SW480 (cell line): ENCODE results near the gene WDR82.

Source experiments
- DNase-seq: peaks from one replicate; pipeline ENCODE4 v3.0.0-alpha.2; 2016; ENCODE audit warnings: low spot score

WDR82 gene, protein sequence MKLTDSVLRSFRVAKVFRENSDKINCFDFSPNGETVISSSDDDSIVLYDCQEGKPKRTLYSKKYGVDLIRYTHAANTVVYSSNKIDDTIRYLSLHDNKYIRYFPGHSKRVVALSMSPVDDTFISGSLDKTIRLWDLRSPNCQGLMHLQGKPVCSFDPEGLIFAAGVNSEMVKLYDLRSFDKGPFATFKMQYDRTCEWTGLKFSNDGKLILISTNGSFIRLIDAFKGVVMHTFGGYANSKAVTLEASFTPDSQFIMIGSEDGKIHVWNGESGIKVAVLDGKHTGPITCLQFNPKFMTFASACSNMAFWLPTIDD

DNA sequence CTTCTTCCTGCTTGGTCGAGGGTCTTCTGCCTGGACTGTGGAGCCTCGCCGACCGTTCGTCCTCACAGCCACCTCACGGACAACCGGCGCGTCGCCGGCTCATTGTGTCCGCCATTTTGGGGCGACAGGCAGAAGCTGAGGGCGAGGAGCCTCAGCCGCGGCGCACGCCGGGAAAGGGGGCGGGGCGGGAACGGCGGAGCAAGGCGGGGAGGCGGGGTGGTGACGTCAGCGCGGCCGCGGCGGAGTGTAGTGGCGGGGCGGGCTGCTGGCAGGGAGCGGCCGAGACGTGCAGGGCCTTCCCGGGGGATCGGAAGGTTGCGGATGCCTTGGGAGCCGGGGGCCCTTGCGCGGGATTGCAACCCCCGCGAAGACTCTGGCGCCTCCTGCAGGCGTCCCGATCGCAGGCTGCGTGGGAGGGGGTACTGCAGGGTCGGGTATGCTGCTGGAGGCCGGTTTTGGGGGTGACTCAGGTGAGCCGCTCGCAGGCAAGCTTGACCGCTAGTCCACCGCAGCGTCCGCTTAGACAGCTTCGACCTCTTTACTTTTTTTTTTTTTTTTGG lies at the start of gene WDR82:
Gene WDR82, minus strand, starts transcription at position 140 of the 560 bp plus-strand sequence. CDS start 288 bp downstream, outside the sequence.
- peak; percentile 92 for DNase-seq

DNA sequence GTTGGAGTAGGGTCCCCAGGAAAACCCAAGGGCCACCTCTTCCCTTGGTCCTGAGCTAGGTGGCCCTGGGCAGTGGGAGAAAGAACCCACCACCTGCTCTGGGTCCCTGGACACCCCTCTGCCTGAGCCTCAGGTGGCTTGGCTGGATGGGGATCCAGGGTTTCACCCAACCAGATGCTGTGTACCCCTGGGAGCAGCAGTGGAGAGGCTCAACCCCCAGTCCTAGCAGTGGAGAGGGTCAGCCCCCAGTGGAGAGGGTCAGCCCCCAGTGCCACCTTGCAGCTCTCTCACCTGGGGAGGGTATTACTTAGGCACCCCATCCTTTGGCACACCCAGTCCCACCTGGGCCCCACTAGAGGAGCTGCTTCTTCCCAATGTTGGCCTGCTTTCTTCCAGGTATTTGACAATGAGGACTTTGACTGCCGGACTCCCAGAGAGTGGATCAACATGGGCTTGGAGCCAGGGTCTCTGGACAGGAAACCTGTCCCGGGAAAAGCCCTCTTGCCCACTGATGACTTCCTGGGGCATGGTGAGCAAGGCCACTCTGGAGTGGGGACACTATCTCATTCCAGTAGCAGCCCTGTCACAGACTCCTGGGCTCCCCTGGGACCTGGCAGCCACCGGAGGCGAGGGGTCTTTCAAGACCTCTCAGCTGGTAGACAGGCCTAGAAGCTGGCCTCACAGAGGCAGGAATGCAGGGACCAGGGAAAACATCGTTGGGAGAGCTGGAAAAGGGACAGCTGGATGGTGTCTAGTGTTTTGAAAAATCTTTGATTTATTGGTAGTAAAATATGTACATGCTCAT lies 49.2 kb upstream of the WDR82 start:
- no peak for DNase-seq

DNA sequence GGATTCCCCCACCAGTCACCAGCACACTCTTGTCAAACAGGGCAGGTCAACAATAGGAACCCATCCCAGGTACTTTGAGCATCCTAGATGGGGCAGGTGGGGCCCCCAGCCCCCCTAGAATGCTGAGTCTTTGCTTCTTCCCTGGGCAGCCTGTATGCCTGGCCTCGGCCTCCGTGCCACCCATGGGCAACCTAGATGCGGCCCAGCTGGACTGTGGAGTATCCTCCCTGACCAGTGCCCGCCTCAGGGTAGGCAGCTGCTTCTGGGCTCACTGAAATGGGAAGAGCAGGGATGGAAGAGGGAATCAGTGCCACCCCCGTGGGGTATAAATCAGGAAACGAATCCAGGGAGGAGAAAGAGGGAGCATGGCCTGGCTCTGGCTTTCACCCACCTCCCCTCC lies 48.5 kb upstream of the WDR82 start:
- DNase-seq, result no peak

DNA sequence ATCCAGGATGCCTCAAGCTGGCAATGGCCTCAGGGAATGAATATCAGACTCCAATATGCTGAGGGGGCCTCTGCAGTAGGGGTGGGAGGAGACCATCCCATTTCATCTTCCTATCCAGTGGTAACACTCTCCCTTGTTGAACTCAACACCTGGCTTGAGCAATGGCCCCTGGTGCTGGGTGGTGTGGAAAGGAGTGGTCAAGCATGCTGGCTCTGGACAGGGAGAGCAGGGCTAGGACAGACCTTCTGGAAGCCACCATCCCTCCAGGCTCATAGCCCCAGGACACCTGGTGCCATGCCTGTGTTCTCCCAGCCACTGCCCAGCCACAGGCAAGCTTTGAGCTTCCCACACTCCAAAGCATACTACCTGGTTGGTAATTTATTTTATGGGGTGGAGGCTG lies 47.2 kb upstream of the WDR82 start:
- DNase-seq, result no peak

DNA sequence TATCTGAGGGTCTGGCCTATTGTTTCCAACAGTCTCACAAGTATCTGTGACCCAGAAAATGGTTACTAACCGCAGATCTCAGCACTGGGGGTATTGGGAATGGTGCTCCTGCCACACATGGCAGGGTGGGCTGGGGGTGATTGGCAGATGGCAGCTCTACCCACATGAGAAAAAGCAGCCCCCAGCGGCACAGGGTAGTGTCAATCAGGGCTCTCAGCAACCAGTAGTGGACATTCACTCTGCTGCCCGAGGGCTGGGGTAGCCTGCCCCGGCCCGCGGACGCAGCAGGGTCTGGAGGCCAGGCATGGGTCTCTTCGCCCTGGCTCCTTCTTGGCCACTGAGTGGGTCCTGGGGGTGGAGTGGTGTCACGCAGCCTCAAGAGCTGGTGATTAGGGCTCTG lies 46.2 kb upstream of the WDR82 start:
- no peak for DNase-seq

DNA sequence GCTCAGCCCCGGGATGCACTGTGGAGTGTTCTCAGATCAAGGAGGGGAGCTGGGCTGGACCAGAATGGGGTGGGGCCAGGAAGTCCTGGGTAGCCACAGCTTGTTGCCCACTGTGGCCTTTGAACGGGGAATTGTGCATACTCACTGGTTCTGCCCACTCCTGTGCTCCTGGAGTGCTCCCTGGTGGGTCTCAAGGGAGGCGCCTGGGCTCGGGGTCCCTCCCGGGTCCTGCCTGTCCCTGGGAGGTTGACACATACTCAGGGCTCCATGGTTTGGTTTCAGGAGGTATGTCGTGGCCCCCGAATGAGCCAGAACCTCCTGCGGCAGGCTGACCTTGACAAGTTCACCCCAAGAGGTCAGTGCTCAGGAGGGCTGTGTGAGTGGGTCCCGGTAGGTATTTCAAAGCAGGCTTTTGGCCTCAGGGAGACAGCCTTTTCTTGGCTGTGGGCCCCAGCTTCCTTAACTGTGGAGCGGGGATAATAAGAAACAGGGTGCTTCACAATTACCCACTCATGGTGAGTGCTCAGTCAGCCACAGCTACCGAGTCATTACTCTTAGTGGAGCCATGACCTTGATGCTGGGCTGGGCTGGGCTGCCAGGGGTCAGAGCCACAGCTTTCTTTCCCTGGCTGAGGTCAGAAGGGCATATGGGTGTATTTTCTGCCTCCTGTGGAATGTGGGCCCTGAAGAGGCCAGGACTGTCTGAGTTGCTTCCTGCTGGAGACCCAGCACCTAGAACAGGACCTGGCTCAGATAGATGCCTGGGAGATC lies 45.3 kb upstream of the WDR82 start:
- DNase-seq, result no peak

DNA sequence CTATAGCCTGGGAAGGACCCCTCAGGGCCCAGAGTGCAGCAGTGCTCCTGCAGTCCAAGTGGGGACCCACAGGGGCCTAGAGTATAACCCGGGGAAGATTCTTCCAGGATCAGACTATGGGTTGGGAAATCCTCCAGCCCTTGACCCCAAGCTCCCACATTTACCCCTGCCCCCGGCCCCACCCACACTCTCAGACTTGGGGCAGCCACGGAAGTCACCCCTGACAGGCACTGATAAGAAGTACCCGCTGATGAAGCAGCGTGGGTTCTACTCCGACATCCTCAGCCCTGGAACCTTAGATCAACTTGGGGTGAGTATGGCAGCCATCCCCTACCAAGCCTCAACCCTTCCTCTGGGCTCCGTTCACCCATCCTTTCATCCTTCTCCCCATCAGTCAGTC lies 44.0 kb upstream of the WDR82 start:
- no peak for DNase-seq

DNA sequence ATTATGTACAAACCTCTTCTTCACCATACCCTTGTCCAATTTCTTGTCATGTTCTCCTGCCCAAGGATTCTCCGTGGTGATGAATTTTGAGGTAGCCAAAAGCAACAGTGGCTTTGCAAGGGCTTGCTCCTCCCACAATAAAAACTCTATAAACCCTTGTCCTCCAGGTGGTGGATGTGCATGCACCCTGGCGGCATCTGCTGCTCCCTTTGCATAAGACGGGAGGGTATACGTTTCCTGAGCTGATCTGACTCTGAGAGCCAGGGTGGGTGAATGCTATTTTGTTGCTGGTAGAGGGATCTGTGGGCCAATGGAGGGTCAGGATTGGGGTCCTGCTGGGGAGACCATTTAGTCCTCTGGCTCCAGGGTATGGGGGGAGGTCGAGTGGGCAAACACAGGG lies 43.0 kb upstream of the WDR82 start:
- no peak for DNase-seq

DNA sequence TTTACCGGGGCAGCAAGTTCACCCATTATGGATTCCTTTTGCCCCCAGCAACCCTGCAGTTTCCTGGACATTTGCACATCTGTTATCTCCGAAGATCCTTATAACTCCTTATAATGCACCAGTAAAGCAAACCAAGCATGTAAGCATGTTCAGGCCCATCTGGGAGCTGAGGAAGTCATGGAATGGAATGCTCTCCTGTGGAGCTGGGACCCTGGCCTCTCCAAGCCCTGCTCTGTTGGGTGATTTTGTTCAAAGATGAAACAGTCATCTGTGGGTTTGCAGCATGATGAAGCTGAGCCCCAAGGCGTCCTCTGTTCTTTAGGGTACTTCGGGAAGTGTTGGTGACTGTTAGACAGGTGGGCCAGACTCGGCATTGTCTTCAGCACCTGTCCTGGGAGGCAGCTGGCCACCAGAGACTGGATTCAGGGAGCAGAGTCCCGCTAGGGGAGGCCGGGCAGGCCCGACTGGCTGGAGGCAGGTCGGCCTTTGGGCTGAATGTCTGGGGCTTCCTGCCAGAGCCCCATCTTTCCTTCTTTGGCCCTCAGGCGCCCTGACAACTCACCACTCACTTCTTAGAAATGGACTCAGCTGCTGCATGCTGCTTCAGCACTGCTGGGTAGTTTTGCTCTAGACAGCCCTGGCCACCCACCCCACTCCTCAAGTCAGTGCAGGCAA lies 41.6 kb upstream of the WDR82 start:
- DNase-seq, result no peak

DNA sequence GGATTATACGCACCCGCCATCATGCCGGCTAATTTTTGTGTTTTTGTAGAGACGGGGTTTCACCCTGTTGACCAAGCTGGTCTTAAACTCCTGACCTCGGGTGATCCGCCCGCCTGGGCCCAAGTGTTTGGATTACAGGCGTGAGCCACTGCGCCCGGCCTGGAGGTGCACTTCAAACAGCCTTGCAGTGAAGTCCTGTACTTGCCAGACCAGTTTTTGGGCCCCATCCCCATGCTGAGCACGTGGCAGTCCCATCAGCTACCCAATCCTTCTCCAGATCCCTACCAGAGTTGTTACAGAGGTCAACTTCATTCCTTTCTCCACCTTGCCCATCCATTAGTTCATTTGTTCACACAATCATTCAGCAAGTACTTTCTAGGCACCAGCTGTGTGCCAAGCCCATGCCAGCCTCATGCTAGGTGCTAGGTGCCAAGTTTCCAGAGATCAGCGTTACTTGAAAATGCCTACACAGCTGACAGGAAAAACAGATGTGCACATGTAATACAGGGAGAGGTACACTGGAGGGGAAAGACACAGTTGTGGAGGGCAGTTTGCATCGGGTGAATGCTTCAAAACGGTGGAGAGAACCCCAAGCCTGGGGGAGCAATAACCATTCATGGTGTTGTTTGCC lies 39.9 kb upstream of the WDR82 start:
- DNase-seq, result no peak

DNA sequence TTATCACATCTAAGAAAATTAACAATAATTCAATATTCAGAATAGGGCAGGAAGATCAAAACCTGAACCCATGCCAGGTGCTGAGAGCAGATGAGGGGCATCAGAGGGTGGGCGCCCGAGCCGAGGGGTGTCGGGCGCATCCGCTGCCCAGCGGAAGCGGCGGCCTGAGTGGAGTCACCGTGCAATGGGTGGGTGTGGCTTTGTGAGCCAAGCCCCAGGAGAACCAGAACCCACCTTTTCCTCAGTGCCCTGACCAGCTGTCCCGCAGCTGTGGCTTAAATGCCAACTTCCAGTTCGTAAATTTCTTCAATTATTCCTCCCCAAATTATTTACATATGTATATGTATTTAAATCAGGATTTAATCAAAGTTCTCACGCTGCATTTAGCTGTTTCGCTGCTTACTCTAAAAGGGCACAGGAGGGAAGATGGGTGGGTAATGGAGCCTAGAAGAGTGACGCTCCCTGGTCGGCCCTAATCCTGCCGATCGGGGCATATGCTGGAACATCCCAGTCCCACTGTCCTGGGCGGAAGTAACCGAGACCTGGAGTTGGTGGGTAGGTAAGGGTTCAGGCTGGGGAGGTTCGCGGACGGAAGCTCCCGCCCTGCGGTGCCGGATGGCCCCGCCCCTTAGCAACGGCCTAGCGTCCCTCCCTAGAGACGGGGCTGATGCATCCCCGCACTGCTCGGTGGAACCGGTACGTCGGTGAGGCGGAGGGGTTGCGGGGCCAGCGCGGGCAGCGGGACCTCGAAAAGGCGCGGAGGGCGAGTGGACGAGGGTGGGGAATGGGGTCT lies 39.0 kb upstream of the WDR82 start:
- DNase-seq, result peak; percentile 32

DNA sequence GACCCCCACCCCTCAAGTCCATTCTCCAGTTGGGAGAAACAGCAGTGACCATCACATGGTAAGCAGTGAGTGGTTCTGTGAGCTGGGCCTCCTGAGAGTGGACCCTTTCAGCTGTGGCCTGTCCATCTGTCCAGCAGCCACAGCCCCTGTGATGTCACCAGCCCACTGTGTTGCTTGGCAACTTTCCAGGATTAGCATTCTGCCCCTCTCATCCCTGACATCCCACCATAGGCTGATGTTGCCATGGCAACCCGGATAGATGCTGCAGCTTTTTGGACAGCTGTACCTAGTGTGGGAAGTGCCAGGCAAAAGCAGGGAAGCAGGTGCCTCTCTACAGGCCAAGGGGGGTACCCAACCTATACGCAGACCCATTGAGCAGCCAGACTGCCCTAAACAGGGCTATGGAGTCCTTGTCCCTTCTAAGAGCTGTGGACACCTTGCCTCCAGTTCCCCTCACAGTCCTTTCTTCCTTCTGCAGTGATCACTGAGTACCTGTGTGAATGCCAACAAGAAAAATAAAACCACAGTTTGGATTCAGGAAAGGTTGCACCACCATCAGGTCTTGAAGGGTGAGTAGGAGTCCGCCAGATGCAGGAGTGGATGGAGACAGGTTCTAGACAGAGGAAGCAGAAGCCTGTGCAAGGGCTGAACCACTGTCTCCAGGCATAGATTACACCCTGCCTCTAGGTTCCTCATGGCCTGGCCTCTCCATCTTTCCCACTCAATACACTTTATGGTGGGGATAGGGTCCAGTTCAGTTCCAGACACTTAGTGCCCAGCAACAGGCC lies 37.7 kb upstream of the WDR82 start, which contains the start of gene DNAH1:
Gene DNAH1, plus strand, starts transcription at position 343 of the 788 bp plus-strand sequence. CDS start 6,124 bp downstream, outside the sequence.
- DNase-seq, result no peak

DNA sequence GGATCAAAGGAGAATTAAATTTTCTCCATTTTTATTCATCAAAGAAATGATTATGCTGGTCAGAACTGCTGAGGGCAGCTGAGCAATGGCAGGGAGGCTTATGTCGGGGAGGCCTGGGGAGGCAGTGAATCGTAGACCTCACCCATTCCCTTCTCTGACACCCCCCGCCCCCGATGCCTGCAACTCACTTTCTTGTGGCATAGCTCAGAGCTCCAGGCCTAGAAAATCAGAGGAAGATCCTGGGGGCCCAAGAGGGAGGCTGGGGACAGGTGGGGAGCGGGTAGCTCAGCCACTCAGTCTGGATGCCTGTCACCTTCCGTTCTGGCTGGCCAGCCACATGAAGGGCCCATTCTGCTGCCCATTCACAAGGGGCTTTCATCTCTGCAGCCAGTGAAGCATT lies 36.6 kb upstream of the WDR82 start:
- DNase-seq, result no peak

DNA sequence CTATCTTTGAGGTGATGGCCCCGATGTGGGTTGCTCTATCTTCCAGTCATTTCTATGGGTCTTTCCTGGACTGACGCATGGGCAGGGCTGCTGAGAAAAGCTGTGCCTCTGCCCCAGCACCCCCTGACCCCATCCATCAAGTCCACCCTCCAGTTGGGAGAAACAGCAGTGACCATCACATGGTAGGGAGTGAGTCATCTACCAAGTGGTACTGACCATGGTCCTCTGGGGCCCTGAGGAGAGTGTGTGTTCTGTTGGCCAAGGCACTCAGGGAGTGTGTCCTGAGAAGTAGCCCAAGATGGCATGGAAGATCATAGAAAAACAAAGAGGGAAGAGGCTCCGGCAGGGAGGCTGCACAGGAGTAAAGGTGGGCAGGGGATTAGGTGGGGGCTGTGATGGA lies 36.0 kb upstream of the WDR82 start:
- no peak for DNase-seq

DNA sequence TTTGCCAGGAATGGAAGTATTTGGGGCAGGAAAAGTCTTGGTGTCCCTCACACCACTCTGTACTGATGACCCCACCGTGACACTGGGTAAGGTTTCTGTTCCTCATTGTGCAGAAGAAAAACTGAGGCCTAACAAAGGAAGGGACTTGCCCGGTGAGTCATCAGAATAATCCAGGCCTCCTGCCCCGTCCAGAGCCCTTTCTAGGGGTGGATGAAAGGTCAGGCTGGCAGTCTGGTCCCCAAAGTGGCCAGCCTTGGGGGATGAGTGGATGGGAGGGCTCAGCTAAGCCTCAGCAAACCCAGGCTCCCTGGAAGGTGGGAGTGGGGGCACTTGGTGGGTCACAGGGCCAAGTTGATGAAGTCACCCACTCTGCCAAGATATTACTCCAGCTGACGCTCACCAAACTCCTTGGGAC lies 35.3 kb upstream of the WDR82 start:
- DNase-seq, result peak; percentile 41

DNA sequence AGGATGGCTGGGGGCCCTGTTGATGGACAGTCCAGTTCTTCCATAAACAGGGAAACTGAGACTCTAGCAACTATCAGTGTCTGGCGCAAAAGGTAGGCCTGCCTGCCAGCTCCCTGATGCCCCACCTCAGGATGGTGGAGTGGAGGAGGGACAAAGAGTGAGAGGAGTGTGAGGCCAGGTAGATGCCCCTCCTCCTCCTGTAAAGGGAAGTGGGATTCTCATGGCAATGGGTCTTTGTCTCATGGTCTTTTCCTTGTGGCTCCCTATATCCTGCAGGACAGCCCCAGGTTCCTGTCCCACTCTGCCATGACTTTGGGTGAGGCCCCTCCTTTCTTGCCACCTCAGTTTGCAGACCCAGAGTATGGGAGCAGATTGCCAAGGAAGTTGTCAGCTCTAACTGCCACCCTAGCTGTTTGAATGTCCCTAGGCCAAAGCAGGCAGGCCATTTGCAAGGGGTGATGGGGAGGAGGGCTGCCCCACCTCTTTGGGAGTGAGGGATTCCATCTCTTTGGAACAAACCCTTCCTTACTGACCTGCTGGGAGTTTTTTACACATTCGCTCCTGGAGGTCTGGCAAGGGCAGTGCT lies 34.8 kb upstream of the WDR82 start:
- DNase-seq, result no peak

DNA sequence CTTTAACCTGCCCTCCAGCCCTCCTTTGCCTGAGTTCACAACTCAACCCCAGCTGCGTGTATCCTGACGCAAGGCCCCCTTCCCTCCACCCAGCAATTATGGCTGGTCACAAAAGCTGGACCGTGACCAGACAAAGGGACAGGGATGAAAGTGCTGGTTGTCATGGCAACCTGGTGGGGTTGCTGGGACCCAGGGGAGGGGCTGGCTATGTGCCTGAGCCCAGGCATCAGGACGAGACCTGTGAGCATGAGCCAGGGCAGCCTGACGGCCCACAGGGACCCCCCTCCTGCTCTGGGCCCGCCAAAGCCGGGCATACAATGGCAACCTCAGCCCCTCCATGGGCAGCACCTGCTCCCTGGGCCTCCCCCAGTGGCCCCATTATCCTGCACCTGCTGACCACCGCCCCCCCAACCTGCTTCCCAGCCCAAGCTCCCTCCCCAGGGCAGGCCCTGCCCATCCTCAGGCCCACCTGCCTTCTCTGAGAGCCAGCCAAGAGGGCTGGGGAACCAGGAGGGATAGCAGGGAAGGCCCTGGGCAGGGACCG lies 33.2 kb upstream of the WDR82 start:
- no peak for DNase-seq

DNA sequence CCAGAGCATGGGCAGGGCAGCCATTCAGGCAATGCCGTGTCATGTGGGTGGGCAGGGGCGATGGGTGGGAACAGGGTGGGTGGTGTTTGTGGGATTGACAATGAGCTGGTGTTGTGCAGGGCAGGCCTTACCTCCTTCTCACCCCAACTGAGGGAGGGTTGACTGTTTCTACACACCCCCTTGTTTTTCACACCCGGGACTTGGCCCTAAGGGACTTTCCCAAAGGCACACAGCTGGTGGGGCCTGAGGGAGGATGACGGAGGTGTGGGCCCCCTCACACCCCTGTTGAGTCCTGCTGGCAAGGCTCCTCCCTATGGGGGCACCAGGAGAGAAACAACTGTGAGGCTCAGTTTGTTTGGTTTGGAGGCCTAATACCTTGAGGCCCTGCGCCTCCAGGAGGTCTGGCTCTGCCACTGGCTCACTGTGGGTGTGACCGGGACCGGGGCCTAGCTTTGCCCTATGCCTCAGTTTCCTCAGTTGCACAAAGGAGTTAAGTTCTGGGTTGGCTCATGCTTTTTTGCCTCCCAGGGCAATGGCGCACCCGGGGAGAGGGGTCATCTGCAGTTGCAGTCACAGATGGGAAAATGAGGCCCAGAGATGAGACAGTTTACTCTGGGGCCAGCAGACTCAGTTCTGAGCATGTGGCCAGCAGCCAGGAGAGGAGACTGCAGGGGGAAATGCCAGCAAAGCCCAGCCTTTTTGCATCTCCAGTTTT lies 32.6 kb upstream of the WDR82 start:
- DNase-seq, result no peak
